ENCODE measurements around the gene ADAM8.
A peak's percentile ranks its signal among the peaks of the same experiment; 100 is the strongest.

The ADAM8 gene

GRCh38 chr10:133308421-133309099 lies 31.9 kb upstream of the ADAM8 start, which contains the start of the genes TUBGCP2 and ZNF511:
Gene TUBGCP2 (minus strand): TSS chr10:133308872. CDS start chr10:133302941, 5,931 bp downstream.
Gene ZNF511 (plus strand): TSS chr10:133308914. CDS start chr10:133308944, 30 bp downstream.
- DNase-seq = peak; percentile 88

GRCh38 chr10:133307776-133308420 lies 31.2 kb upstream of the ADAM8 start:
- peak; percentile 92 for DNase-seq

GRCh38 chr10:133306941-133307379 lies 30.3 kb upstream of the ADAM8 start:
- DNase-seq = no peak

DNA sequence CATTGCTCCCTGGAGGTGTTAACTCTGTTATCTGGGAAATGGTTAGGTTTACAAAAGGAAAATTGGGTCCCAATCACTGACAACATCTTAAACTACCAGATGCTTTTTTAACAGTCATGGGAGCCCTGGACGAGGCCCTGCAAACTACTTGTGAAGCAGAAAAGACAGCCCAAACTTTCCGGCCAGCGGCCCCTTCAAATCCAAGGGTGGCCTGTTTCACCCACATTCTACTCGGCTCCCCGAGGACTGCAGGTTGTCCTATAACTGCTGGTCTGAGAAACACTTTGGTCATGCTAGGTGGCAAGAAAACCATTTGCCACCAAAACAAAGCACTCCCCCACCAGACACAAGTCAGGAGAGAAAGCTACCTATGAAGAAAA lies 29.4 kb upstream of the ADAM8 start:
- DNase-seq = no peak

- no peak for DNase-seq
These were observed 26.5 kb upstream of the ADAM8 start for GRCh38 chr10:133303206-133303605.

DNA sequence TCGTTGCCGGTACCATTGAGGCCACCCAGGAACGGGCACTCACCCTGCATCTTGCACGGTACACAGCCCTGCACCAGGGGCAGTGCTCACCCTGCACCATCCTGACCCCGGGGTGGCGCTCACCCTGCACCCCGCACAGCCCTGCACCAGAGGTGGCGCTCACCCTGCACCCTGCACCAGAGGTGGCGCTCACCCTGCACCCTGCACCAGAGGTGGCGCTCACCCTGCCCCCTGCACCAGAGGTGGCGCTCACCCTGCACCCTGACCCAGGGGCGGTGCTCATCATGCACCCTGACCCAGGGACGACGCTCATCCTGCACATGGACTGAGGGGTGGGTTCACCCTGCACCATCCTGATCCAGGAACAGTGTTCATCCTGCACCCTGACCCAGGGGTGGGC lies 25.6 kb upstream of the ADAM8 start:
- no peak for DNase-seq

DNA sequence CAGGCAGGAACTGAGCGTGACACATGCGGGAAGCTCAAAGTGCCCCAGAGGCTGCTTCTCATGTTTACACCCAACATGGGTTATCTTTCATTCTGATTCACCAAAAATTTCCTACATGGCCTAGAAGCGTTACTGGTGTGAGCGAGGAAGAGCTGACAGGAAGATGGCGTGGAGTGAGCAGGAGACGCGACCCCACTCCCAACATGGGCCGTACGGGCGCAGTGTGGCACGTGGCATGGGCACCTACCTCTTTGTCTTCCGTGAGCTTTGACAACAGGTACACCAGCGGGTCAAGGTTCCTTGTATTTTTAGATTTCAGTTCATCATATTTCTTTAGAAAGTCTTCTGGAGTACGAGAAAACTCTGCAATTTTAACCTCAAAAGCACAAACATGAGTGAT lies 23.1 kb upstream of the ADAM8 start:
- no peak for DNase-seq

- DNase-seq = no peak
These were observed 22.6 kb upstream of the ADAM8 start for GRCh38 chr10:133299224-133299623.

DNA sequence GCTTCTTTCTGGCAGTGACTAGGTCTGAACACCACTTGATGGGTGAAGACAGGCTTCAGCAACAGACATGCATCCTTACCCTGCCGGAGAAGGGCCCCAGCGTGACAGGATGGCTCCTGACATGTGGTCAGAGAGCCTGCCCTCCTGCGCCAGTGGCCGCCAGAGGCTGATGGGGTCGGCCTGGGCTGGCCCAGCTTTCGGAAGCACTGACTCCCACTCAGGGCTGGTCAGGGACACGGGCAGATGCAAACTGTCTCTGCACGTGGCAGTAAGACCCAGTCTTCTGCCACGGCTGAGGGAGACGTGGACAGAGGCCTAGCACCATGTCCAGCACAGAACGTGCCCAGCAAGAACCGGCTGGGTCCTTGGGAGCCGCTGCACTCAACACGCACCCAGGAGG lies 21.8 kb upstream of the ADAM8 start:
- no peak for DNase-seq

- no peak for DNase-seq
These were observed 20.8 kb upstream of the ADAM8 start for GRCh38 chr10:133297504-133297903.

DNA sequence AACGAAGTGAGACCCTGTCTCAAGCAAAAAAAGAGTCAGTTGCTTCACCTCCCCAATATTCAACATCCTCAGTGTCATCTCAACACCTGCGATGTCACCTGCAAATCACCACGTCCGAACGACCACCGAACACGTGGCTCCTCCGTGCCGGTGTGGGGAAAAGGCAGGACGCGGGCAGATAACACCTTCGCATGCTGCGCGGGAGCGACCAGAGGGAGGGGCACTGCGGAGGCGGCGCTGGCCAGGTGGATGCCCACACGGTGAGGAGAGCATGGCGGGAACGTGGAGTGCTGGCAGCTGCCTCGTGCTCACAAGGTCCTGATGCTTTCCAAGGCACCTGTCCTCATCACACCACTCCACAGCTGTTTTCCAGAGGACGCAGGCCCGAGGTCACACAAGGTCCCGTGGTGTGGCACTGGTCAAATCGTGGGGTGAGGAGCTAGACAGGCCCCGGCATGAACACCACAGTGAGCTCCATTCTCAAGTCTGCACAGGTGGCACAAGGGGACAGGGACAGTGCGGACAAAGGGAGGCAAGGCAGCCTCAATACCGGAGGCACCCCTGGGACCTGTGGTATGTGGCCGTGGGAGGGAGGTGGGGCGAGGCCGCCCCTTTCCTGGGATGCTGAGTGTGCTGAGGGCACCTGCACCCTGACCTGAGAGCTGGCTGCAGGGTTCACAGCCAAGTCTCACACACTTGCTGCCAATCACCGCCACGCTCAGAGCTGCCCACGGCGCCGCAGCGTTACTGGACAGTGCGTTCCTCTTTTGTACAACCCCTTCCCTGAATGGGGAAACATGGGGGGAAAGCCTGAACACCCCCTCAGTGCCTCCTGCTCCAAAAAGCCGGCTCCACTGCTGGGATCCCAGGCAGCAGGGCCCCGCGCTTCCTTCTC lies 19.0 kb upstream of the ADAM8 start:
- no peak for DNase-seq

- no peak for DNase-seq
These were observed 17.5 kb upstream of the ADAM8 start for GRCh38 chr10:133294189-133294588.

DNA sequence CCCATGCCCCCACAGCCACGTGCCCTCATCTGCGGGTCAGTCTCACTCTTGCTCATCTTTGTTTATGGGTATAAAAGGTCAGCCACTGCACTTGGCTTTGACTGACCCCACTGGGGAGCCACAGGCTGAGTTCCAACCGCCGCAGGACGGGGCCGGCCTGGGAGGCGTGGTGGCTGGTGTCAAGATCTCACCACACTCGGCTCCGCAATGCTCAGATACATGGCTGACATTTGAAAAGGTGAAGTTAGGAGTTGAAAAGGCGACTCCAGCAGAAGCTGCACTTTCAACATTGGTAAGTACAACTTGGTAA lies 17.1 kb upstream of the ADAM8 start:
- DNase-seq = no peak

- DNase-seq = no peak
These were observed 16.5 kb upstream of the ADAM8 start for GRCh38 chr10:133292919-133293809.

- DNase-seq = no peak
These were observed 13.1 kb upstream of the ADAM8 start for GRCh38 chr10:133289761-133290160.

GRCh38 chr10:133287832-133288500 lies 11.3 kb upstream of the ADAM8 start:
- no peak for DNase-seq

DNA sequence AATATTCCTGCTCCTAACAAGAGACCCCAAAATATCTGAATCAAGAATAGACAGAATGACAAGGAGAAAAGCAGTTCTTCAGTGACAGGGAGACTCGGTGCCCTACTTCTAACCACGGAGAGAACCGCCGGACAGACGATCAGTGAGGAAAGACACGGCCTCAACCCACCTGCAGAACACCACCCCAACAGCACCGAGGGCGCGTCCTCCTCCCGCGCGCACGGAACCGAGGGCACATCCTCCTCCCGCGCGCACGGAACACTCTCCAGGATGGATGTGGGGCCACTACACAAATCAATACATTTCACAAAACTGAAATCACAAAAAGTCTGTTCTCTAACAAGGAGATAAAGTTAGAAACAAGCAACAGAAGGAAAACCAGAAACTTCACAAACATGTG lies 9.7 kb upstream of the ADAM8 start:
- no peak for DNase-seq

DNA sequence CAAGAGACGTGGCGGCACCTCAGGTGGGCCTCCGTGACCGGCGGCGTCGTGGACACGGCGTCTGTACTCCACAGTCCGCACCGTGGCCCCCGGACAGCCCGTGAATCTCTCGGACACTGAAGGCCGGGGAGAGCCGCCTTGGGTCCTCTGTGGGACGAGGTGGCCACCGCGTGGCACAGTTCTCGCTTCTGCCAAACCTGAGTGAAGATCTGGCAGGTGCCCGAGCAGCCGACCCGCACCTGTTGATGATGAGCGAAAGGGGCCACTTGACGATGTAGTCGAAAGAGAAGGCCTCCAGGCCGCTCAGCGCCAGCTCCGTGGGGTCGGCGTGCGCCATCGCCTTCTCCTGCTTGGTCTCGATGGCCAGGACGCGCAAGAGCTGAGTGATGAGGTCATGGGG lies 8.5 kb upstream of the ADAM8 start:
- DNase-seq = no peak

DNA sequence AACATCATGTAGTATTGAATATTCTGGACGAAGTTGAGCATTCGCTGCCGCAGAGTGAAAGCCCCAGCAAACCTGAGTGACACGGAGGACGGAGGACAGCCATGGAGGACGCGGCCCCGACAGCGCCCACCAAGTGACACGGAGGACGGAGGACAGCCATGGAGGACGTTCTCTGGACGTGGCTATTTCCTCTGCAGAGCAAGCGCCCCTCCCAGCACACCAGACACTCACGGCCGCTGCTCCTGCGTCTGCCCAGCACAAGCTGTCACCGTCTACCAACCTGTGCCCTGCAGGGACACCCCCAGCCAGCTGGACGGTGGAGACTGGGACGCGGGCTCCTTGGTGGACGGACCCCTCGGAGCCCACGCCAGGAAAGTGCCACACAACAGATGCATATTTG lies 7.3 kb upstream of the ADAM8 start:
- DNase-seq = no peak

DNA sequence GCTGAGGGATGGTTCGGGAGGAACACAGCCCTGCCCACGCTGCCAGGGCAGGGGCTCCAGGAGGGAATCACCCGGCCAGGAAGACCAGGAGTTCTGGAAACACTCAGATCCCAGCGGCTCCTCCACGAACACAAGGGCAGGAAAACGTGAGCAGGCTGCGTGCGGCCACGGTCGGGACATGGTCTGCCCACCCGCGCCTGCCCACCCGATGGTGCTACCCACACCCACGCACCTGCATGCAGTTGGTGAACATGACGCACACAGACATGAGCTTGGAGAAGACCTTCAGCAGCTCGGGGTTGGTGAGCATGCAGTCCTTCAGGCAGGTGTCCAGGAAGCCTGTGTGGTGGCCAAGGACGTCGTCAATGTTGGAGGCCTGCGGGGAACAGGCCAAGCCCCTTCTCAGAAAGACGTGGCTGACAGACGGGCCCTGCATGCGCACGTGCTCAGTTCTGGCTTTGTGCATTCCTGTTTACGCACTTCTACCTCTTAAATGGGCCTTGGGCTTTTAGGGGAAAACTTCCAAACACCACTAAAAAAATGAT lies 6.2 kb upstream of the ADAM8 start:
- DNase-seq = no peak

- no peak for DNase-seq
These were observed 5.1 kb upstream of the ADAM8 start for GRCh38 chr10:133281628-133282372.

Data from islet precursor cell (in vitro differentiated cells).